HCT116 (cell line): Measurements from ENCODE around the gene YKT6. TPM values are rescaled to one million over a fixed set of nuclear protein-coding genes. Genes with fewer than 3 reads are reported as not detected.
A peak's percentile ranks its signal among the peaks of the same experiment; 100 is the strongest.

Experiments used
- ATAC-seq: fragments of 200-7000 bp; cut with Tn5 transposase; 2 replicates; pipeline ENCODE4 v1.9.1; 2020; ENCODE audit warnings: mild to moderate bottlenecking, moderate library complexity
- BruUV-seq: library from RNA; stranded (reverse); fragments of 400-500 nt; replicated peaks from 2 replicates; lab custom pipeline; 2021; lab: Mats Ljungman, UMichigan
- CTCF ChIA-PET: fragments of 300-600 bp; sonication (Branson Sonifier 250); formaldehyde crosslinking; loops from one replicate; lab custom pipeline; 2021; ENCODE audit warnings: antibody characterized with exemption; lab: Charles Lee
- POLR2A ChIA-PET: fragments of 300-600, 350-600 bp; sonication (Branson Sonifier 250); formaldehyde crosslinking; loops from one replicate; lab custom pipeline; 2021; ENCODE audit warnings: antibody characterized with exemption; lab: Charles Lee
- RAD21 ChIA-PET, 2 experiments: fragments of 300-600 bp; sonication (Branson Sonifier 250); formaldehyde crosslinking; loops; one replicate each; lab custom pipeline; 2023; ENCODE audit warnings: low total read pairs in 2 of 2; ENCODE audit not compliant: uncharacterized antibody in 2 of 2, unreplicated experiment in 2 of 2, low non-redundant PET in 1 of 2; lab: Charles Lee
- DNase-seq: peaks from one replicate; pipeline ENCODE4 v3.0.0-alpha.2; 2010; ENCODE audit warnings: low read depth, low spot score
- H2AFZ ChIP-seq: fragments of 200-600 bp; shearing (Covaris generic), sonication (generic); 2 replicates; pipeline ENCODE4 v1.6.1; 2017; ENCODE audit warnings: low read depth, mixed run types, mixed read lengths, antibody characterized with exemption, low read length; ENCODE audit not compliant: poor library complexity, severe bottlenecking
- H3K27ac ChIP-seq: 2 replicates; pipeline ENCODE4 v1.5.1; 2012; ENCODE audit warnings: low read depth, low read length
- H3K27me3 ChIP-seq: fragments of 200-600 bp; sonication (generic); 2 replicates; pipeline ENCODE4 v1.6.1; 2016; ENCODE audit warnings: mixed run types, low read length, mixed read lengths; ENCODE audit not compliant: insufficient read depth
- H3K36me3 ChIP-seq, 2 experiments: fragments of 200-500 bp in 1 of 2; fragments of 200-600 bp in 1 of 2; sonication (Bioruptor generic) in 1 of 2; sonication (generic) in 1 of 2; 2 replicates each; pipeline versions ENCODE4 v1.5.1 to v1.6.1; 2014 to 2016; ENCODE audit warnings: low read length in 2 of 2, inconsistent platforms in 1 of 2, mixed read lengths in 1 of 2, mixed run types in 1 of 2; ENCODE audit not compliant: insufficient read depth in 2 of 2, control insufficient read depth in 1 of 2
- H3K4me1 ChIP-seq, 2 experiments: fragments of 200-600 bp in 1 of 2; sonication (generic) in 1 of 2; 2 replicates each; pipeline versions ENCODE4 v1.5.1 to v1.6.1; 2012 to 2017; ENCODE audit warnings: low read length in 2 of 2, inconsistent platforms in 1 of 2, mild to moderate bottlenecking in 1 of 2, mixed read lengths in 1 of 2, mixed run types in 1 of 2, moderate library complexity in 1 of 2; ENCODE audit not compliant: insufficient read depth in 2 of 2, control insufficient read depth in 1 of 2
- H3K4me2 ChIP-seq: fragments of 200-600 bp; sonication (generic); 2 replicates; pipeline ENCODE4 v1.6.1; 2017; ENCODE audit warnings: mixed run types, low read length, mixed read lengths
- H3K4me3 ChIP-seq, 2 experiments: fragments of 200-600 bp in 1 of 2; sonication (generic) in 1 of 2; replicated peaks in 1 of 2; 2 replicates each; pipeline ENCODE4 v1.5.1; 2011 to 2016; ENCODE audit warnings: low read length in 2 of 2, control low read depth in 1 of 2, low read depth in 1 of 2, mild to moderate bottlenecking in 1 of 2, mixed read lengths in 1 of 2, mixed run types in 1 of 2
- H3K79me2 ChIP-seq: fragments of 200-600 bp; sonication (generic); 2 replicates; pipeline ENCODE4 v1.6.1; 2017; ENCODE audit warnings: mild to moderate bottlenecking, mixed run types, low read length, moderate library complexity, mixed read lengths; ENCODE audit not compliant: insufficient read depth
- H3K9ac ChIP-seq: fragments of 200-600 bp; sonication (generic); 2 replicates; pipeline ENCODE4 v1.6.1; 2016; ENCODE audit warnings: low read length, mixed read lengths
- H3K9me2 ChIP-seq: fragments of 200-600 bp; sonication (generic), shearing (Covaris generic); 2 replicates; pipeline ENCODE4 v1.6.1; 2017; ENCODE audit warnings: mixed run types, mild to moderate bottlenecking, moderate library complexity; ENCODE audit not compliant: insufficient read depth
- H3K9me3 ChIP-seq, 2 experiments: fragments of 200-500 bp in 1 of 2; fragments of 200-600 bp in 1 of 2; sonication (Bioruptor generic) in 1 of 2; sonication (generic) in 1 of 2; 2 replicates each; pipeline ENCODE4 v1.6.1; 2014 to 2017; ENCODE audit warnings: low read length in 2 of 2, mixed read lengths in 2 of 2, inconsistent platforms in 1 of 2, low read depth in 1 of 2, mild to moderate bottlenecking in 1 of 2, mixed run types in 1 of 2, moderate library complexity in 1 of 2; ENCODE audit not compliant: control insufficient read depth in 1 of 2, insufficient read depth in 1 of 2
- H4K20me1 ChIP-seq: fragments of 200-600 bp; sonication (generic), shearing (Covaris generic); 2 replicates; pipeline ENCODE4 v1.6.1; 2017; ENCODE audit warnings: mixed run types, mild to moderate bottlenecking, moderate library complexity; ENCODE audit not compliant: insufficient read depth
- ATF3 ChIP-seq: IDR thresholded peaks from 2 replicates; pipeline ENCODE4 v1.6.1; 2012
- CBX3 ChIP-seq: IDR thresholded peaks from 2 replicates; pipeline ENCODE4 v1.6.1; 2012; ENCODE audit warnings: low read depth
- CTCF ChIP-seq, 3 experiments: fragments of 200-600 bp in 1 of 3; sonication (generic) in 1 of 3; IDR thresholded peaks in 2 of 3; conservative IDR thresholded peaks in 1 of 3; 2 replicates each; pipeline ENCODE4 v1.5.1; 2012 to 2017; ENCODE audit warnings: low read depth in 2 of 3, low read length in 2 of 3, antibody characterized with exemption in 1 of 3, borderline replicate concordance in 1 of 3, control low read depth in 1 of 3, mild to moderate bottlenecking in 1 of 3, mixed read lengths in 1 of 3, mixed run types in 1 of 3, moderate library complexity in 1 of 3; ENCODE audit not compliant: insufficient read depth in 1 of 3
- EGR1 ChIP-seq: IDR thresholded peaks from 2 replicates; pipeline ENCODE4 v1.6.1; 2012; ENCODE audit warnings: low read depth
- FOSL1 ChIP-seq: IDR thresholded peaks from 2 replicates; pipeline ENCODE4 v1.6.1; 2012; ENCODE audit warnings: low read depth
- JUND ChIP-seq: IDR thresholded peaks from 2 replicates; pipeline ENCODE4 v1.6.1; 2012
- POLR2A ChIP-seq: IDR thresholded peaks from 2 replicates; pipeline ENCODE4 v1.7.0; 2011; ENCODE audit warnings: borderline replicate concordance; ENCODE audit not compliant: insufficient read depth, insufficient read length; ENCODE audit errors: extremely low read depth
- POLR2AphosphoS5 ChIP-seq: IDR thresholded peaks from 2 replicates; pipeline ENCODE4 v1.6.1; 2011; ENCODE audit warnings: mild to moderate bottlenecking, low read depth, low read length, moderate library complexity
- RAD21 ChIP-seq: IDR thresholded peaks from 2 replicates; pipeline ENCODE4 v1.6.1; 2012; ENCODE audit warnings: low read depth, mild to moderate bottlenecking
- REST ChIP-seq: IDR thresholded peaks from 2 replicates; pipeline ENCODE4 v1.6.1; 2012; ENCODE audit warnings: low read depth
- SP1 ChIP-seq: IDR thresholded peaks from 2 replicates; pipeline ENCODE4 v1.6.1; 2012; ENCODE audit warnings: low read depth
- SRF ChIP-seq: IDR thresholded peaks from 2 replicates; pipeline ENCODE4 v1.6.1; 2012; ENCODE audit warnings: low read depth
- TCF7L2 ChIP-seq: IDR thresholded peaks from 2 replicates; pipeline ENCODE4 v1.7.0; 2011; ENCODE audit warnings: borderline replicate concordance, inconsistent platforms; ENCODE audit not compliant: insufficient read depth, insufficient read length; ENCODE audit errors: extremely low read depth
- YY1 ChIP-seq: IDR thresholded peaks from 2 replicates; pipeline ENCODE4 v1.6.1; 2011; ENCODE audit warnings: low read length, low read depth, moderate library complexity, mild to moderate bottlenecking; ENCODE audit not compliant: insufficient replicate concordance; ENCODE audit errors: extremely low read depth
- ZNF274 ChIP-seq: fragments of 200-500 bp; sonication (Bioruptor generic); IDR thresholded peaks from 2 replicates; pipeline ENCODE4 v1.6.1; 2014; ENCODE audit warnings: mild to moderate bottlenecking, low read depth, low read length, inconsistent platforms
- intact Hi-C: fragments of 100-400 bp; cut with micrococcal nuclease; formaldehyde crosslinking; loops from 2 replicates; pipeline ENCODE4 v1.10.0; 2022
- total RNA-seq: library from RNA; stranded (reverse); gene quantifications from one replicate; pipeline ENCODE4 v1.2.1, GENCODE V29; 2021; ENCODE audit not compliant: unreplicated experiment

YKT6 gene
- total RNA-seq, 1 experiment from 2014 or later = 84.8 TPM

GRCh38 chr7:44177570-44178131, 23.1 kb upstream of the YKT6 start:
- peaks cover 10 to 11% of the 10 kb centered on the region in 2 experiments for H3K4me1 ChIP-seq
- no peaks in the 10 kb centered on the region for H3K36me3 ChIP-seq
- 0 out of 2 replicates have a peak, but pooled peaks cover 5% of the 10 kb centered on the region for H3K27me3 ChIP-seq
- peak overlapping the region; percentile 45 for H3K4me2 ChIP-seq
- no peaks in the 10 kb centered on the region for H3K79me2 ChIP-seq
- intact Hi-C loops = no loop called here
- no TSS peak for BruUV-seq
- no peak for DNase-seq
- ChIA-PET POLR2A (no interaction called here), CTCF (no interaction called here), RAD21 (no interaction called here)
- no peak overlapping the region for H3K9ac ChIP-seq
- H3K9me3 ChIP-seq = peaks cover under 1 to 3% of the 10 kb centered on the region in 2 experiments; a peak in 2 of 4 replicates
- peak; percentile 57 for ATAC-seq
- no peaks in the 10 kb centered on the region for H3K9me2 ChIP-seq
- H4K20me1 ChIP-seq = no peaks in the 10 kb centered on the region
- TF ChIP-seq EGR1 (no peak), REST (no peak), CTCF (IDR thresholded peaks at IDR 0.05 in 2 of 3, conservative IDR thresholded peaks at IDR 0.05 in 1 of 3; ENCODE audit: borderline replicate concordance in 1 of 3, insufficient read depth in 1 of 3, low read depth in 2 of 3, low read length in 2 of 3) (no peak), POLR2AphosphoS5 (no peak), RAD21 (no peak), ATF3 (no peak), YY1 (no peak), ZNF274 (no peak), JUND (no peak), CBX3 (no peak), SP1 (no peak), POLR2A (no peak), TCF7L2 (no peak), FOSL1 (no peak), SRF (no peak)
- H2AFZ ChIP-seq = no peak overlapping the region
- no peak overlapping the region for H3K4me3 ChIP-seq
- H3K27ac ChIP-seq = no peak overlapping the region
